ENCODE measurements around the gene APOL3. TPM values are rescaled to one million over a fixed set of nuclear protein-coding genes. Genes with fewer than 3 reads are reported as not detected.
"Not testable (repeated sequence)": the region's sequence is repeated elsewhere in the genome, so short reads cannot be mapped to it uniquely, and the experiment has no call there.

Gene APOL3
- total RNA-seq, 1 experiment from 2014 or later = not detected

GRCh38 chr22:36208914-36209313 lies 48.4 kb upstream of the APOL3 start:
- H4K20me1 ChIP-seq (ENCODE audit: low read length) = no peaks in the 10 kb centered on the region
- ChIA-PET CTCF (no interaction called here), POLR2A (ENCODE audit: unreplicated experiment) (no interaction called here)
- no peaks in the 10 kb centered on the region for H3F3A ChIP-seq (ENCODE audit: low read length, unreplicated experiment)
- intact Hi-C loops (cut with micrococcal nuclease) = no loop called here
- H3K36me3 ChIP-seq (ENCODE audit: low read depth, low read length) = no peaks in the 10 kb centered on the region
- no peak overlapping the region for H3K9ac ChIP-seq (ENCODE audit: low read length)
- H3K27ac ChIP-seq (ENCODE audit: low read length) = no peak overlapping the region
- no peaks in the 10 kb centered on the region for H3K79me2 ChIP-seq (ENCODE audit: low read length)
- DNase-seq = no peak
- no TSS peak for BruUV-seq (replicated peaks)
- H3K27me3 ChIP-seq (ENCODE audit: low read length) = 0 out of 2 replicates have a peak, but pooled peaks cover 5% of the 10 kb centered on the region
- H2AFZ ChIP-seq (ENCODE audit: low read length) = no peak overlapping the region
- H3K4me2 ChIP-seq (ENCODE audit: low read length) = no peak overlapping the region
- ATAC-seq = no peak
- no peak overlapping the region for H3K4me3 ChIP-seq (ENCODE audit: low read length)
- no peaks in the 10 kb centered on the region for H3K9me3 ChIP-seq (ENCODE audit: low read length)
- TF ChIP-seq EZH2phosphoT487 (IDR thresholded peaks at IDR 0.05; ENCODE audit: borderline replicate concordance, low read length) (no peak), EZH2 (IDR thresholded peaks at IDR 0.05; ENCODE audit: low read length, unreplicated experiment) (no peak)
- TF ChIP-seq, protein P1, sequence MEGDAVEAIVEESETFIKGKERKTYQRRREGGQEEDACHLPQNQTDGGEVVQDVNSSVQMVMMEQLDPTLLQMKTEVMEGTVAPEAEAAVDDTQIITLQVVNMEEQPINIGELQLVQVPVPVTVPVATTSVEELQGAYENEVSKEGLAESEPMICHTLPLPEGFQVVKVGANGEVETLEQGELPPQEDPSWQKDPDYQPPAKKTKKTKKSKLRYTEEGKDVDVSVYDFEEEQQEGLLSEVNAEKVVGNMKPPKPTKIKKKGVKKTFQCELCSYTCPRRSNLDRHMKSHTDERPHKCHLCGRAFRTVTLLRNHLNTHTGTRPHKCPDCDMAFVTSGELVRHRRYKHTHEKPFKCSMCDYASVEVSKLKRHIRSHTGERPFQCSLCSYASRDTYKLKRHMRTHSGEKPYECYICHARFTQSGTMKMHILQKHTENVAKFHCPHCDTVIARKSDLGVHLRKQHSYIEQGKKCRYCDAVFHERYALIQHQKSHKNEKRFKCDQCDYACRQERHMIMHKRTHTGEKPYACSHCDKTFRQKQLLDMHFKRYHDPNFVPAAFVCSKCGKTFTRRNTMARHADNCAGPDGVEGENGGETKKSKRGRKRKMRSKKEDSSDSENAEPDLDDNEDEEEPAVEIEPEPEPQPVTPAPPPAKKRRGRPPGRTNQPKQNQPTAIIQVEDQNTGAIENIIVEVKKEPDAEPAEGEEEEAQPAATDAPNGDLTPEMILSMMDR (conservative IDR thresholded peaks at IDR 0.05; ENCODE audit: low read depth, low read length) = no peak
- H3K9me2 ChIP-seq (replicated peaks; ENCODE audit: low read length) = no peaks in the 10 kb centered on the region
- H3K4me1 ChIP-seq (ENCODE audit: insufficient read depth, low read length) = no peaks in the 10 kb centered on the region

DNA sequence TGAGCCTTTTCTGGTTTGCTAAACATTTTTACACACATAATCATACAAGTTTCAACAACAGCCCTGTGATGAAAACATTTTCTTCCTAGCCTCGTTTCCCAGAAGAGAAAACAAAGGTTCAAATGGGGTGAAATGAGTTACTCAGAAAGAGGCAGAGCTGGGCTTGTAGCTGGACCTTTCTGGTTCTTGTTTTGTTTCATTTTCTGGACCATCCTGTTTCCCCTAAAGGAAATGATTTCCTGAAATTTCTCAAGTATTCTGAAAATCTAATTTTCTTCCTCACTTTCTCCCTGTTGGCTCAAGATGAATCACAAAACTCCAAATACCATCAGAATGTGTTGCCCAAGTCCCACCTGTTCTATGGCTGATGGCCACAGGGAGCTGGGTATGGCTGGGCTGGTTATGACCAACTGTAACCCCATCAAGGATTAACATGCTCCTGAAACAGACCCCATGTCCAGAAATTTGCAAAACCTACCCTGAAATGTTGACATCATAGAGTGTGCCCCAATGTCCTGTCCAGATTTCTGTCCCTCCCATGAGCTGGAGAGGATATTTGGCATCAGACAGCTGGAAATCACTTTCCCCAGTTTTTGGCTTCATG lies 47.7 kb upstream of the APOL3 start:
- Histone ChIP-seq H2AFZ (ENCODE audit: low read length) (no peak overlapping the region), H3K4me3 (ENCODE audit: low read length) (no peak overlapping the region), H3F3A (ENCODE audit: low read length, unreplicated experiment) (no peaks in the 10 kb centered on the region), H3K27me3 (ENCODE audit: low read length) (0 out of 2 replicates have a peak, but pooled peaks cover 5% of the 10 kb centered on the region), H3K9ac (ENCODE audit: low read length) (no peak overlapping the region), H3K36me3 (ENCODE audit: low read depth, low read length) (no peaks in the 10 kb centered on the region), H3K4me1 (ENCODE audit: insufficient read depth, low read length) (peaks cover 5% of the 10 kb centered on the region; the same call in 1 of the 2 replicates), H3K79me2 (ENCODE audit: low read length) (no peaks in the 10 kb centered on the region), H3K9me3 (ENCODE audit: low read length) (no peaks in the 10 kb centered on the region), H3K4me2 (ENCODE audit: low read length) (no peak overlapping the region), H3K27ac (ENCODE audit: low read length) (no peak overlapping the region), H3K9me2 (replicated peaks; ENCODE audit: low read length) (no peaks in the 10 kb centered on the region), H4K20me1 (ENCODE audit: low read length) (no peaks in the 10 kb centered on the region)
- ChIA-PET POLR2A (ENCODE audit: unreplicated experiment) (no interaction called here), CTCF (no interaction called here)
- no TSS peak for BruUV-seq (replicated peaks)
- intact Hi-C loops (cut with micrococcal nuclease) = no loop called here
- TF ChIP-seq, protein P1 (conservative IDR thresholded peaks at IDR 0.05; ENCODE audit: low read depth, low read length) = no peak
- TF ChIP-seq EZH2 (IDR thresholded peaks at IDR 0.05; ENCODE audit: low read length, unreplicated experiment) = no peak
- ATAC-seq = no peak
- no peak for DNase-seq

DNA sequence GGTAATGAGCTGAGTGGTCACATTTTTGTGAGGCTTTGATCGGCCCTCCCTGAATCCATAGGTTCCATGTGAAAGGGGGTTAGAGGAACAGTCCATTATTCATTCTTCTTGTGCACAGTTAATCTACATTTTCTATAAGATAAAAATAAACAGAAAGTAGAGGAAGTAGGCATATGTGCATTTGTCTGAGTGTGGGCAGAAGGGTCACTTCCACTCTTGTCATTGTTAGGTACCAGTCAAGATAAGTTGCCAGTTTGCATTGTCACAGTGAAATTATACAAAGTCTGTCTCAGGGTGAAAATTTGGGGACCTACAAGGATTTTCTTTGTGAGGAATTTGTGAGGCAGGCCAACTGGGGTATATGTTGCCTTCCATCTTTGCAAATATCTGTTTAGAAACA lies 45.7 kb upstream of the APOL3 start:
- Histone ChIP-seq H3K9me2 (replicated peaks; ENCODE audit: low read length) (no peaks in the 10 kb centered on the region), H3K4me2 (ENCODE audit: low read length) (no peak overlapping the region), H3K9ac (ENCODE audit: low read length) (no peak overlapping the region), H3F3A (ENCODE audit: low read length, unreplicated experiment) (no peaks in the 10 kb centered on the region), H3K27me3 (ENCODE audit: low read length) (no peaks in the 10 kb centered on the region), H3K79me2 (ENCODE audit: low read length) (no peaks in the 10 kb centered on the region), H3K4me3 (ENCODE audit: low read length) (no peak overlapping the region), H3K36me3 (ENCODE audit: low read depth, low read length) (no peaks in the 10 kb centered on the region), H3K27ac (ENCODE audit: low read length) (no peak overlapping the region), H2AFZ (ENCODE audit: low read length) (no peak overlapping the region), H3K9me3 (ENCODE audit: low read length) (no peaks in the 10 kb centered on the region), H3K4me1 (ENCODE audit: insufficient read depth, low read length) (peaks cover 5% of the 10 kb centered on the region; the same call in 1 of the 2 replicates), H4K20me1 (ENCODE audit: low read length) (no peaks in the 10 kb centered on the region)
- ATAC-seq = no peak
- intact Hi-C loops (cut with micrococcal nuclease) = no loop called here
- TF ChIP-seq EZH2phosphoT487 (IDR thresholded peaks at IDR 0.05; ENCODE audit: borderline replicate concordance, low read length) = no peak
- no peak for TF ChIP-seq EZH2 (IDR thresholded peaks at IDR 0.05; ENCODE audit: low read length, unreplicated experiment)
- TF ChIP-seq, protein P1 (conservative IDR thresholded peaks at IDR 0.05; ENCODE audit: low read depth, low read length) = no peak
- ChIA-PET POLR2A (ENCODE audit: unreplicated experiment) (no interaction called here), CTCF (no interaction called here)
- DNase-seq = no peak
- BruUV-seq (replicated peaks) = no TSS peak

GRCh38 chr22:36205573-36205972 lies 45.0 kb upstream of the APOL3 start:
- H4K20me1 ChIP-seq (ENCODE audit: low read length); H3K27ac ChIP-seq (ENCODE audit: low read length); ATAC-seq; H3K27me3 ChIP-seq (ENCODE audit: low read length); H3K4me1 ChIP-seq (ENCODE audit: insufficient read depth, low read length); H3K9me3 ChIP-seq (ENCODE audit: low read length); BruUV-seq (replicated peaks); H3K4me3 ChIP-seq (ENCODE audit: low read length); intact Hi-C loops (cut with micrococcal nuclease); POLR2A ChIA-PET (ENCODE audit: unreplicated experiment); H3F3A ChIP-seq (ENCODE audit: low read length, unreplicated experiment); DNase-seq; H3K79me2 ChIP-seq (ENCODE audit: low read length); H3K36me3 ChIP-seq (ENCODE audit: low read depth, low read length); CTCF ChIA-PET; H3K9ac ChIP-seq (ENCODE audit: low read length); H2AFZ ChIP-seq (ENCODE audit: low read length); H3K4me2 ChIP-seq (ENCODE audit: low read length); H3K9me2 ChIP-seq (replicated peaks; ENCODE audit: low read length): not testable (repeated sequence)
